Liver (tissue), 9 donors: ENCODE measurements around the gene TSPAN5. TPM values are rescaled to one million over a fixed set of nuclear protein-coding genes. Genes with fewer than 3 reads are reported as not detected.

Source experiments
- DNase-seq: peaks from one replicate; pipeline ENCODE4 v3.0.0-alpha.2; 2017; ENCODE audit warnings: low spot score
- H3K27ac ChIP-seq, 2 donors: one replicate each; pipeline ENCODE4 v1.7.0; 2013; ENCODE audit warnings: inconsistent platforms in 2 of 2, low read length in 2 of 2, control low read depth in 1 of 2, low read depth in 1 of 2, mild to moderate bottlenecking in 1 of 2
- H3K27me3 ChIP-seq, 4 donors: one replicate each; pipeline versions ENCODE4 v1.6.1 to v1.7.0; 2013; ENCODE audit warnings: low read length in 3 of 4, inconsistent platforms in 1 of 4, mild to moderate bottlenecking in 1 of 4, moderate library complexity in 1 of 4; ENCODE audit not compliant: control insufficient read depth in 4 of 4, insufficient read depth in 4 of 4
- H3K36me3 ChIP-seq, 4 donors: one replicate each; pipeline versions ENCODE4 v1.6.1 to v1.7.0; 2013; ENCODE audit warnings: low read length in 3 of 4, mild to moderate bottlenecking in 3 of 4, low read depth in 1 of 4, moderate library complexity in 1 of 4; ENCODE audit not compliant: control insufficient read depth in 4 of 4, insufficient read depth in 3 of 4
- H3K4me1 ChIP-seq, 4 donors: one replicate each; pipeline versions ENCODE4 v1.6.1 to v1.7.0; 2013; ENCODE audit warnings: low read length in 3 of 4, mild to moderate bottlenecking in 3 of 4, moderate library complexity in 1 of 4; ENCODE audit not compliant: control insufficient read depth in 4 of 4, insufficient read depth in 4 of 4
- H3K4me3 ChIP-seq, 3 donors: one replicate each; pipeline versions ENCODE4 v1.6.1 to v1.7.0; 2013; ENCODE audit warnings: low read length in 3 of 3, control low read depth in 1 of 3, low read depth in 1 of 3, mild to moderate bottlenecking in 1 of 3
- H3K9ac ChIP-seq, 2 donors: one replicate each; pipeline ENCODE4 v1.7.0; 2013; ENCODE audit warnings: low read length in 2 of 2, mild to moderate bottlenecking in 2 of 2, moderate library complexity in 2 of 2, control low read depth in 1 of 2, low read depth in 1 of 2
- H3K9me3 ChIP-seq, 4 donors: one replicate each; pipeline versions ENCODE4 v1.6.1 to v1.7.0; 2013; ENCODE audit warnings: low read length in 3 of 4; ENCODE audit not compliant: control insufficient read depth in 4 of 4
- EGR1 ChIP-seq, 2 donors: IDR thresholded peaks; 2 replicates each; pipeline ENCODE4 v1.6.1; 2016 to 2018; ENCODE audit warnings: antibody characterized with exemption in 2 of 2, low read depth in 2 of 2
- FOXA1 ChIP-seq: IDR thresholded peaks from 2 replicates; pipeline ENCODE4 v1.6.1; 2016; ENCODE audit warnings: antibody characterized with exemption
- GABPA ChIP-seq, 2 donors: IDR thresholded peaks in 1 of 2; conservative IDR thresholded peaks in 1 of 2; 2 replicates each; pipeline ENCODE4 v1.6.1; 2016; ENCODE audit warnings: antibody characterized with exemption in 2 of 2, mild to moderate bottlenecking in 1 of 2, moderate library complexity in 1 of 2
- HNF4A ChIP-seq, 2 donors: conservative IDR thresholded peaks; 2 replicates each; pipeline ENCODE4 v1.6.1; 2016; ENCODE audit warnings: antibody characterized with exemption in 2 of 2, mild to moderate bottlenecking in 2 of 2
- JUND ChIP-seq, 2 donors: IDR thresholded peaks; 2 replicates each; pipeline ENCODE4 v1.6.1; 2016; ENCODE audit warnings: antibody characterized with exemption in 2 of 2
- SP1 ChIP-seq: IDR thresholded peaks from 2 replicates; pipeline ENCODE4 v1.6.1; 2018; ENCODE audit warnings: antibody characterized with exemption, mild to moderate bottlenecking
- WGBS: extraction: QIAGEN DNeasy Blood & Tissue Kit; methylation state at CpG from one replicate; pipeline ENCODE4 v1.1.7; 2013; 5-methylcytosine and 5-hydroxymethylcytosine counted together
- polyA plus RNA-seq, 2 donors: library from polyadenylated mRNA; stranded (reverse) in 1 of 2; unstranded in 1 of 2; fragments of 200-250 nt in 1 of 2; fragments of >200 nt in 1 of 2; fragmentation: Nextera tagmentation in 1 of 2; extraction: Ambion mirVana in 1 of 2; gene quantifications; one replicate each; pipeline versions ENCODE4 v1.2.1 to v1.2.3, GENCODE V29; 2013 to 2015
- total RNA-seq, 2 donors: library from RNA; depleted of rRNA; stranded (reverse); fragments of >200 nt; gene quantifications; one replicate each; pipeline ENCODE4 v1.2.3, GENCODE V29; 2014
- TF ChIP-seq, protein P1 (sequence below): IDR thresholded peaks from 2 replicates; pipeline ENCODE4 v1.6.1; 2016; ENCODE audit warnings: antibody characterized with exemption, mild to moderate bottlenecking
- TF ChIP-seq, protein P2 (sequence below): IDR thresholded peaks from 2 replicates; pipeline ENCODE4 v1.6.1; 2016; ENCODE audit warnings: antibody characterized with exemption
- TF ChIP-seq, protein P3 (sequence below): IDR thresholded peaks from 2 replicates; pipeline ENCODE4 v1.6.1; 2016; ENCODE audit warnings: antibody characterized with exemption
- TF ChIP-seq, protein P4 (sequence below): fragments of 150-350 bp; IDR thresholded peaks from 2 replicates; pipeline ENCODE4 v1.5.1; 2017; ENCODE audit warnings: improper control_type of control experiment, low read depth, low read length; ENCODE audit not compliant: missing input control
- donor health status: healthy.
- donor health status: healthy.
- donor health status: healthy.
- donor health status: healthy.
- donor health status: healthy.

Gene TSPAN5
- total and polyA plus RNA-seq, 4 donors: 0.36 to 54.0 (median 0.63) TPM

DNA sequence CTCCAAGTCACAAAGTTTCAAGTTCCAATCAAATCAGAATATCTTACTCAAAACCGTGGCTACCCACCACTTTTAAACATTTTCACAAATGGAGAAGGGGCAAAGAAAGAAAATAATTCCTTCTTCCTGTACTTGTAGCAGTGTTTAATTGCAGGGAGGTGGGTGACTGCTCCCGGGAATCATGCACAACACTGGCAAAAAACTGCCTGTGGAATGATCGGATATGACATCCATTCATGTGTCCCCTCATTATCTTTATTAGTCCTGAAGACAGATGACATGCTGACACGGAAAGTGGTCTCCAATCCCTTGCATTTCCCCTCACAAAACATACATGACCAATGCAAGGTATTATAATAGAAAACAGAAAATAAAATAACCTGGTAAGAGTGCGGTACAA, 2.0 kb downstream of the TSPAN5 start:
- DNase-seq: no peak
- no peak overlapping the region for H3K9ac ChIP-seq

DNA sequence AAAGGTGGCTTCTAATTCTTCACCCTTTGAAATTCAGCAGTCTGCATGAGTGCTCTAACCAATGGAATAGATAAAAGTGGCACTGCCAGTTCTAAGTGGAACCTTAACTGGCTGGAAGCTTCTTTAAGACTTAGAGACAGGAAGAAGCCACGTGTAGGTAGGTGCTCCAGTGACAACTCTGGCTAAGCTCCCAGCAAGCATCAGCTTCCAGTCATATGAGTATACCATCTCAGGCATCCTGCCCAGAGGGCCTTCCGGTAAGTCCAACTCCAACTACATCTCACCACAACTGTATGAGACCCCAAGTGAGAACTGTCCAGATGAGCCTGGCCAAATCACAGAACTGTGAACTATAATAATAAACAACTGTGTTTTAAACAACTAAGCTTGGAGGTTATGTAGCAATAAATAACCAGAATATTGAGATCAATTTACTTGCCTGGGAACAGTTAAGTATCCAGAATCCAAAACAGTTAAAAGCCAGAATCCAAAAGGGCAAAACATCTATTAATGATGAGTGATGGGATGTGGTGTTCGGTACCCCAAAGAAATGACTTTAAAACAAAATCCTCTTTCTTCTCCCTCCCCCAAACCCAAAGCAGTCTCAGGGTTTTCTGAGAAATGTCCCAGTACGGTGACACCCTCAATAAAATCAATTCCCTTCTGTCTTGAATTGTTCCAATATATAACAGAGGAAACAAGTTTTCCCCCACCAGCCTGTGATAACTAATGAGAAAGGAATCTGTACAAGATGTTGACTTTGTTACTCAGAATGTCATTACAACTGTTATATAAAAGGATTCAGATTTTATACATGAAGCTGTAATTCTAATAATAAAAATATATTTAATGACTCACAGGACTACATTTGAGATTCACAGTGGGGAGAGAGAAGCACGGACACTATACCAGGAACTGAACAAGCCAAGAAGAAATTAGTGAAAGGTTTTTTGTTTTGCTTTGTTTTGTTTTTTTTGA, 4.2 kb downstream of the TSPAN5 start:
- H3K27me3 ChIP-seq: peaks cover 0 to 10% (median 5%) of the 10 kb centered on the region in 4 donors
- TF ChIP-seq, protein P1, sequence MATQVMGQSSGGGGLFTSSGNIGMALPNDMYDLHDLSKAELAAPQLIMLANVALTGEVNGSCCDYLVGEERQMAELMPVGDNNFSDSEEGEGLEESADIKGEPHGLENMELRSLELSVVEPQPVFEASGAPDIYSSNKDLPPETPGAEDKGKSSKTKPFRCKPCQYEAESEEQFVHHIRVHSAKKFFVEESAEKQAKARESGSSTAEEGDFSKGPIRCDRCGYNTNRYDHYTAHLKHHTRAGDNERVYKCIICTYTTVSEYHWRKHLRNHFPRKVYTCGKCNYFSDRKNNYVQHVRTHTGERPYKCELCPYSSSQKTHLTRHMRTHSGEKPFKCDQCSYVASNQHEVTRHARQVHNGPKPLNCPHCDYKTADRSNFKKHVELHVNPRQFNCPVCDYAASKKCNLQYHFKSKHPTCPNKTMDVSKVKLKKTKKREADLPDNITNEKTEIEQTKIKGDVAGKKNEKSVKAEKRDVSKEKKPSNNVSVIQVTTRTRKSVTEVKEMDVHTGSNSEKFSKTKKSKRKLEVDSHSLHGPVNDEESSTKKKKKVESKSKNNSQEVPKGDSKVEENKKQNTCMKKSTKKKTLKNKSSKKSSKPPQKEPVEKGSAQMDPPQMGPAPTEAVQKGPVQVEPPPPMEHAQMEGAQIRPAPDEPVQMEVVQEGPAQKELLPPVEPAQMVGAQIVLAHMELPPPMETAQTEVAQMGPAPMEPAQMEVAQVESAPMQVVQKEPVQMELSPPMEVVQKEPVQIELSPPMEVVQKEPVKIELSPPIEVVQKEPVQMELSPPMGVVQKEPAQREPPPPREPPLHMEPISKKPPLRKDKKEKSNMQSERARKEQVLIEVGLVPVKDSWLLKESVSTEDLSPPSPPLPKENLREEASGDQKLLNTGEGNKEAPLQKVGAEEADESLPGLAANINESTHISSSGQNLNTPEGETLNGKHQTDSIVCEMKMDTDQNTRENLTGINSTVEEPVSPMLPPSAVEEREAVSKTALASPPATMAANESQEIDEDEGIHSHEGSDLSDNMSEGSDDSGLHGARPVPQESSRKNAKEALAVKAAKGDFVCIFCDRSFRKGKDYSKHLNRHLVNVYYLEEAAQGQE: no peak
- no peak for TF ChIP-seq SP1
- TF ChIP-seq EGR1 (IDR thresholded peaks at IDR 0.05; ENCODE audit: low read depth in 2 of 2): no peak
- TF ChIP-seq, protein P2, sequence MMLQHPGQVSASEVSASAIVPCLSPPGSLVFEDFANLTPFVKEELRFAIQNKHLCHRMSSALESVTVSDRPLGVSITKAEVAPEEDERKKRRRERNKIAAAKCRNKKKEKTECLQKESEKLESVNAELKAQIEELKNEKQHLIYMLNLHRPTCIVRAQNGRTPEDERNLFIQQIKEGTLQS: no peak
- no peak for TF ChIP-seq HNF4A (conservative IDR thresholded peaks at IDR 0.05)
- DNase-seq: no peak
- H3K27ac ChIP-seq: no peak overlapping the region
- no peaks in the 10 kb centered on the region for H3K36me3 ChIP-seq
- H3K9me3 ChIP-seq: no peaks in the 10 kb centered on the region
- 87% methylated on average over 5 of the region's 5 CpGs for WGBS
- H3K4me3 ChIP-seq: no peak overlapping the region
- H3K4me1 ChIP-seq: peaks cover 6 to 21% (median 16%) of the 10 kb centered on the region in 4 donors
- H3K9ac ChIP-seq: no peak overlapping the region

More for the DNA sequence above, 2.0 kb downstream of the TSPAN5 start:
- Histone ChIP-seq H3K4me1 (peaks cover 6 to 21% (median 17%) of the 10 kb centered on the region in 4 donors), H3K27ac (no peak overlapping the region), H3K4me3 (no peak overlapping the region), H3K36me3 (no peaks in the 10 kb centered on the region), H3K27me3 (peaks cover 0 to 10% (median 5%) of the 10 kb centered on the region in 4 donors), H3K9me3 (no peaks in the 10 kb centered on the region)
- WGBS: 83% methylated on average over 5 of the region's 5 CpGs
- TF ChIP-seq, protein P3, sequence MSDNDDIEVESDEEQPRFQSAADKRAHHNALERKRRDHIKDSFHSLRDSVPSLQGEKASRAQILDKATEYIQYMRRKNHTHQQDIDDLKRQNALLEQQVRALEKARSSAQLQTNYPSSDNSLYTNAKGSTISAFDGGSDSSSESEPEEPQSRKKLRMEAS: no peak
- TF ChIP-seq FOXA1: no peak
- no peak for TF ChIP-seq EGR1 (IDR thresholded peaks at IDR 0.05; ENCODE audit: low read depth in 2 of 2)
- TF ChIP-seq, protein P2: no peak
- TF ChIP-seq GABPA (IDR thresholded peaks at IDR 0.05 in 1 of 2, conservative IDR thresholded peaks at IDR 0.05 in 1 of 2): no peak
- TF ChIP-seq JUND (IDR thresholded peaks at IDR 0.05): no peak
- TF ChIP-seq, protein P4, sequence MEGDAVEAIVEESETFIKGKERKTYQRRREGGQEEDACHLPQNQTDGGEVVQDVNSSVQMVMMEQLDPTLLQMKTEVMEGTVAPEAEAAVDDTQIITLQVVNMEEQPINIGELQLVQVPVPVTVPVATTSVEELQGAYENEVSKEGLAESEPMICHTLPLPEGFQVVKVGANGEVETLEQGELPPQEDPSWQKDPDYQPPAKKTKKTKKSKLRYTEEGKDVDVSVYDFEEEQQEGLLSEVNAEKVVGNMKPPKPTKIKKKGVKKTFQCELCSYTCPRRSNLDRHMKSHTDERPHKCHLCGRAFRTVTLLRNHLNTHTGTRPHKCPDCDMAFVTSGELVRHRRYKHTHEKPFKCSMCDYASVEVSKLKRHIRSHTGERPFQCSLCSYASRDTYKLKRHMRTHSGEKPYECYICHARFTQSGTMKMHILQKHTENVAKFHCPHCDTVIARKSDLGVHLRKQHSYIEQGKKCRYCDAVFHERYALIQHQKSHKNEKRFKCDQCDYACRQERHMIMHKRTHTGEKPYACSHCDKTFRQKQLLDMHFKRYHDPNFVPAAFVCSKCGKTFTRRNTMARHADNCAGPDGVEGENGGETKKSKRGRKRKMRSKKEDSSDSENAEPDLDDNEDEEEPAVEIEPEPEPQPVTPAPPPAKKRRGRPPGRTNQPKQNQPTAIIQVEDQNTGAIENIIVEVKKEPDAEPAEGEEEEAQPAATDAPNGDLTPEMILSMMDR: no peak
